ENCODE measurements around the gene DCUN1D1. TPM values are rescaled to one million over a fixed set of nuclear protein-coding genes. Genes with fewer than 3 reads are reported as not detected.

DCUN1D1 gene
- total RNA-seq, 4 donors from 2014 or later: 20.5 to 31.4 (median 27.4) TPM

- Histone ChIP-seq H3K27me3 (no peaks in the 10 kb centered on the region), H3K36me3 (no peaks in the 10 kb centered on the region), H3K27ac (peak overlapping the region; percentile 92 to 96 (median 94)), H3K4me3 (peak overlapping the region; percentile 88 to 100 (median 98)), H3K9me3 (no peaks in the 10 kb centered on the region), H3K4me1 (peaks cover 10 to 27% (median 15%) of the 10 kb centered on the region in 4 donors)
- in situ Hi-C loops (cut with MboI; ENCODE audit: low pct_ligation_motif_present in 1 of 4, low pct_unique_long_range_greater_than_20kb in 1 of 4, low sequenced_read_pairs in 3 of 4): no loop called here
- WGBS, 2 donors (ENCODE audit: low coverage in 1 of 2): 0% methylated on average over 6 to 16 of the region's 29 CpGs
- no peak for TF ChIP-seq POLR2A (IDR thresholded peaks at IDR 0.05)
- no peak for TF ChIP-seq POLR2AphosphoS5 (IDR thresholded peaks at IDR 0.05)
- TF ChIP-seq CTCF (IDR thresholded peaks at IDR 0.05): no peak
- TF ChIP-seq EP300 (IDR thresholded peaks at IDR 0.05; ENCODE audit: low read depth): no peak
- peak; percentile 35 for DNase-seq
- intact Hi-C loops (cut with DNase I; ENCODE audit: low total_unique reads): no loop called here
Observed at GRCh38 chr3:182979674-182980191, 605 bp downstream of the DCUN1D1 start.

- Histone ChIP-seq H3K4me1 (peaks cover 10 to 30% (median 15%) of the 10 kb centered on the region in 4 donors), H3K27ac (peak overlapping the region; percentile 92 to 96 (median 94)), H3K36me3 (no peaks in the 10 kb centered on the region), H3K27me3 (no peaks in the 10 kb centered on the region), H3K9me3 (no peaks in the 10 kb centered on the region), H3K4me3 (peak overlapping the region; percentile 88 to 100 (median 98))
- in situ Hi-C loops (cut with MboI; ENCODE audit: low pct_ligation_motif_present in 1 of 4, low pct_unique_long_range_greater_than_20kb in 1 of 4, low sequenced_read_pairs in 3 of 4) (no loop called here), intact Hi-C loops (cut with DNase I; ENCODE audit: low total_unique reads) (no loop called here)
- TF ChIP-seq CTCF (IDR thresholded peaks at IDR 0.05) (no peak), POLR2AphosphoS5 (IDR thresholded peaks at IDR 0.05) (no peak), EP300 (IDR thresholded peaks at IDR 0.05; ENCODE audit: low read depth) (no peak), POLR2A (IDR thresholded peaks at IDR 0.05) (no peak)
- 2 to 10% methylated on average over 10 of the region's 10 CpGs for WGBS, 2 donors (ENCODE audit: low coverage in 1 of 2)
- DNase-seq: no peak
Observed at GRCh38 chr3:182979103-182979673, 1.1 kb downstream of the DCUN1D1 start.

- no peaks in the 10 kb centered on the region for H3K9me3 ChIP-seq
- intact Hi-C loops (cut with DNase I; ENCODE audit: low total_unique reads) (no loop called here), in situ Hi-C loops (cut with MboI; ENCODE audit: low pct_ligation_motif_present in 1 of 4, low pct_unique_long_range_greater_than_20kb in 1 of 4, low sequenced_read_pairs in 3 of 4) (no loop called here)
- H3K27me3 ChIP-seq: no peaks in the 10 kb centered on the region
- TF ChIP-seq EP300 (IDR thresholded peaks at IDR 0.05; ENCODE audit: low read depth) (no peak), POLR2A (IDR thresholded peaks at IDR 0.05) (no peak), CTCF (IDR thresholded peaks at IDR 0.05) (no peak), POLR2AphosphoS5 (IDR thresholded peaks at IDR 0.05) (no peak)
- WGBS, 2 donors (ENCODE audit: low coverage in 1 of 2): 77% methylated on average over 4 to 5 of the region's 5 CpGs
- peaks cover 10 to 30% (median 15%) of the 10 kb centered on the region in 4 donors for H3K4me1 ChIP-seq
- no peak overlapping the region for H3K4me3 ChIP-seq
- no peak for DNase-seq
- no peaks in the 10 kb centered on the region for H3K36me3 ChIP-seq
- H3K27ac ChIP-seq: no peak overlapping the region
Observed at GRCh38 chr3:182978387-182978786, 2.0 kb downstream of the DCUN1D1 start.

- in situ Hi-C loops (cut with MboI; ENCODE audit: low pct_ligation_motif_present in 1 of 4, low pct_unique_long_range_greater_than_20kb in 1 of 4, low sequenced_read_pairs in 3 of 4) (no loop called here), intact Hi-C loops (cut with DNase I; ENCODE audit: low total_unique reads) (no loop called here)
- 92 to 96% methylated on average over 5 of the region's 5 CpGs for WGBS, 2 donors (ENCODE audit: low coverage in 1 of 2)
Observed at GRCh38 chr3:182973047-182973446, 7.3 kb downstream of the DCUN1D1 start.

More at GRCh38 chr3:182973047-182973446, 7.3 kb downstream of the DCUN1D1 start:
- Histone ChIP-seq H3K4me3 (no peak overlapping the region), H3K9me3 (no peaks in the 10 kb centered on the region), H3K27me3 (no peaks in the 10 kb centered on the region), H3K4me1 (peaks cover 4 to 44% (median 11%) of the 10 kb centered on the region in 4 donors), H3K36me3 (no peaks in the 10 kb centered on the region), H3K27ac (no peak overlapping the region)
- no peak for DNase-seq
- TF ChIP-seq EP300 (IDR thresholded peaks at IDR 0.05; ENCODE audit: low read depth) (no peak), POLR2AphosphoS5 (IDR thresholded peaks at IDR 0.05) (no peak), POLR2A (IDR thresholded peaks at IDR 0.05) (no peak), CTCF (IDR thresholded peaks at IDR 0.05) (no peak)
